K562 (cell line): Measurements from ENCODE around the gene CCL21. TPM values are rescaled to one million over a fixed set of nuclear protein-coding genes. Genes with fewer than 3 reads are reported as not detected.

Source experiments
- ATAC-seq: fragments of 200-7000 bp; cut with Tn5 transposase; 3 replicates; pipeline ENCODE4 v1.9.1; 2020; ENCODE audit warnings: moderate library complexity
- BruUV-seq: library from RNA; stranded (reverse); fragments of 400-500 nt; replicated peaks from 2 replicates; lab custom pipeline; 2021; lab: Mats Ljungman, UMichigan
- CTCF ChIA-PET: fragments of 300-600 bp; formaldehyde crosslinking; extraction: SDS; loops from one replicate; lab custom pipeline; 2021; ENCODE audit warnings: low intra/inter-chr PET ratio; lab: Yijun Ruan, JAX
- POLR2A ChIA-PET: fragments of 300-600, 350-650 bp; sonication (Branson Sonifier 250); formaldehyde crosslinking; extraction: SDS; loops from one replicate; lab custom pipeline; 2021; ENCODE audit warnings: antibody characterized with exemption, inconsistent platforms; lab: Yijun Ruan, JAX
- DNase-seq, 4 experiments: peaks; one replicate each; pipeline versions ENCODE4 v3.0.0 to v3.0.0-alpha.2; 2011 to 2018; ENCODE audit warnings: low spot score in 3 of 4, mixed read lengths in 3 of 4; ENCODE audit errors: extremely low read depth in 1 of 4
- FAIRE-seq: peaks from 2 replicates; lab custom pipeline; 2011; peaks lifted over from hg19 to GRCh38; lab: Jason Lieb, UNC
- H2AFZ ChIP-seq: 2 replicates; pipeline ENCODE4 v1.6.0; 2011; ENCODE audit warnings: low read depth, low read length, control low read depth, inconsistent platforms
- H3K27ac ChIP-seq: fragments of 200-600 bp; 3 replicates; pipeline ENCODE4 v1.8.0; 2011; ENCODE audit warnings: low read depth, mild to moderate bottlenecking, control low read depth, inconsistent platforms, low read length, moderate library complexity, mixed read lengths; ENCODE audit errors: extremely low read depth
- H3K27me3 ChIP-seq, 2 experiments: fragments of 300-600 bp in 1 of 2; 2 replicates in 1 of 2; 3 replicates in 1 of 2; pipeline versions ENCODE4 v1.6.0 to v1.8.0; 2011; ENCODE audit warnings: inconsistent platforms in 2 of 2, low read length in 2 of 2, mild to moderate bottlenecking in 1 of 2, mixed read lengths in 1 of 2, moderate library complexity in 1 of 2; ENCODE audit not compliant: control insufficient read depth in 2 of 2, insufficient read depth in 2 of 2
- H3K36me3 ChIP-seq: fragments of 300-600 bp; 3 replicates; pipeline ENCODE4 v1.8.0; 2011; ENCODE audit warnings: mild to moderate bottlenecking, low read length, inconsistent platforms; ENCODE audit not compliant: control insufficient read depth, insufficient read depth
- H3K4me1 ChIP-seq, 2 experiments: fragments of 200-600 bp in 1 of 2; replicated peaks in 1 of 2; 2 replicates in 1 of 2; 3 replicates in 1 of 2; pipeline versions ENCODE4 v1.5.1 to v1.8.0; 2011; ENCODE audit warnings: inconsistent platforms in 2 of 2, low read length in 2 of 2, mild to moderate bottlenecking in 1 of 2, mixed read lengths in 1 of 2, moderate library complexity in 1 of 2; ENCODE audit not compliant: control insufficient read depth in 2 of 2, insufficient read depth in 2 of 2
- H3K4me2 ChIP-seq: 2 replicates; pipeline ENCODE4 v1.6.1; 2011; ENCODE audit warnings: low read length, control low read depth, inconsistent platforms, mixed read lengths; ENCODE audit not compliant: insufficient read depth
- H3K4me3 ChIP-seq: fragments of 200-600 bp; sonication (generic), shearing (Covaris generic); 2 replicates; pipeline ENCODE4 v1.5.1; 2016; ENCODE audit warnings: control low read depth, inconsistent platforms
- H3K79me2 ChIP-seq: fragments of 200-600 bp; 3 replicates; pipeline ENCODE4 v1.8.0; 2011; ENCODE audit warnings: low read length, inconsistent platforms; ENCODE audit not compliant: control insufficient read depth, insufficient read depth
- H3K9ac ChIP-seq, 2 experiments: 2 replicates each; pipeline versions ENCODE4 v1.6.0 to v1.6.1; 2011; ENCODE audit warnings: low read depth in 2 of 2, low read length in 2 of 2, control low read depth in 1 of 2, inconsistent platforms in 1 of 2, mild to moderate bottlenecking in 1 of 2, mixed read lengths in 1 of 2; ENCODE audit not compliant: insufficient read depth in 1 of 2
- H3K9me1 ChIP-seq: one replicate; pipeline ENCODE4 v1.6.0; 2011; ENCODE audit warnings: inconsistent platforms, mild to moderate bottlenecking, low read length, moderate library complexity; ENCODE audit not compliant: control insufficient read depth, insufficient read depth
- H3K9me3 ChIP-seq: replicated peaks from 2 replicates; pipeline ENCODE4 v1.5.1; 2011; ENCODE audit warnings: low read depth, low read length, inconsistent platforms; ENCODE audit not compliant: control insufficient read depth, insufficient read depth
- H4K20me1 ChIP-seq: replicated peaks from 2 replicates; pipeline ENCODE4 v1.6.1; 2011; ENCODE audit warnings: low read length, inconsistent platforms, mixed read lengths; ENCODE audit not compliant: control insufficient read depth, insufficient read depth
- CBFA2T2 ChIP-seq: fragments of 450-650 bp; conservative IDR thresholded peaks from 2 replicates; pipeline ENCODE4 v1.6.1; 2017; ENCODE audit warnings: mild to moderate bottlenecking
- CHD1 ChIP-seq: fragments of 200-600 bp; sonication (generic); IDR thresholded peaks from one replicate; pipeline ENCODE4 v1.6.1; 2012; ENCODE audit warnings: mild to moderate bottlenecking, moderate library complexity, low read length, inconsistent platforms
- FOXP4 ChIP-seq: sonication (generic); formaldehyde crosslinking; IDR thresholded peaks from 2 replicates; pipeline ENCODE4 v1.8.0; 2022; ENCODE audit warnings: mild to moderate bottlenecking, missing genetic modification reagents, borderline replicate concordance
- HMGN3 ChIP-seq: IDR thresholded peaks from 2 replicates; pipeline ENCODE4 v1.6.1; 2011; ENCODE audit warnings: borderline replicate concordance, low read depth, mild to moderate bottlenecking, mixed read lengths, low read length; ENCODE audit not compliant: insufficient read length; ENCODE audit errors: extremely low read depth
- MCM7 ChIP-seq, 2 experiments: fragments of 450-650 bp; IDR thresholded peaks; 2 replicates each; pipeline ENCODE4 v1.6.1; 2016 to 2018
- NKRF ChIP-seq: fragments of 450-650 bp; IDR thresholded peaks from 2 replicates; pipeline ENCODE4 v1.6.1; 2016; ENCODE audit warnings: borderline replicate concordance
- SMARCC2 ChIP-seq: fragments of 450-650 bp; IDR thresholded peaks from 2 replicates; pipeline ENCODE4 v1.6.1; 2017; ENCODE audit warnings: antibody characterized with exemption, moderate library complexity, mild to moderate bottlenecking, low read depth
- WGBS: fragments of 100-300 bp; shearing (Covaris generic); methylation state at CpG from one replicate; pipeline ENCODE4 v1.1.6; 2016; ENCODE audit warnings: low coverage, mixed read lengths; ENCODE audit not compliant: insufficient coverage; ENCODE audit errors: missing lambda C conversion rate; 5-methylcytosine and 5-hydroxymethylcytosine counted together
- in situ Hi-C: fragments of 300-500 bp; cut with MboI; formaldehyde crosslinking; loops from 4 replicates; pipeline ENCODE4 v1.15.0; 2018; ENCODE audit warnings: inconsistent platforms, mixed read lengths
- intact Hi-C: fragments of 100-400 bp; cut with micrococcal nuclease; formaldehyde crosslinking; loops from 2 replicates; pipeline ENCODE4 v1.14.2; 2022
- polyA plus RNA-seq, 8 experiments: library from polyadenylated mRNA; depleted of rRNA in 4 of 8; stranded (reverse) in 5 of 8; unstranded in 3 of 8; fragments of >200 nt; fragmentation: Nextera tagmentation in 2 of 8; fragmentation: Illumina TruSeq in 1 of 8; extraction: Ambion mirVana in 2 of 8; extraction: Trizol in 1 of 8; gene quantifications; 2 replicates each; pipeline versions ENCODE4 v1.2.1 to v1.2.3, GENCODE V29; 2011 to 2014; ENCODE audit warnings: inconsistent platforms in 1 of 8, missing spikeins in 1 of 8
- total RNA-seq, 7 experiments: library from RNA; depleted of rRNA in 6 of 7; stranded (reverse); fragments of >200 nt in 6 of 7; fragmentation: Illumina TruSeq in 2 of 7; extraction: Trizol in 2 of 7; gene quantifications; 2 replicates each; pipeline versions ENCODE4 v1.2.1 to v1.2.3, GENCODE V29; 2011 to 2021; ENCODE audit warnings: low replicate concordance in 1 of 7

CCL21 gene
- total and polyA plus RNA-seq, 9 of the 15 experiments (the other 6 are each of a cell fraction or from before 2014, with no cell fraction given), result not detected

- Histone ChIP-seq H3K9me3 (no peaks in the 10 kb centered on the region), H3K9ac (no peak overlapping the region), H3K79me2 (no peaks in the 10 kb centered on the region), H3K9me1 (no peaks in the 10 kb centered on the region)
- ATAC-seq, result no peak
- intact Hi-C loops, result no loop called here
- TF ChIP-seq CBFA2T2, result no peak
- no peak for TF ChIP-seq MCM7 (IDR thresholded peaks at IDR 0.05)
- no peak for TF ChIP-seq FOXP4 (CRISPR knock-in tag)
- TF ChIP-seq, all 486 proteins: peak for 0
- no peak overlapping the region for H3K27ac ChIP-seq
- no peaks in the 10 kb centered on the region for H3K27me3 ChIP-seq
- CTCF ChIA-PET, result no interaction called here
- H3K36me3 ChIP-seq, result no peaks in the 10 kb centered on the region
- FAIRE-seq (no peak), DNase-seq (no peak)
- H3K4me3 ChIP-seq, result no peak overlapping the region
- H3K4me2 ChIP-seq, result no peak overlapping the region
- POLR2A ChIA-PET, result no interaction called here
- BruUV-seq, result no TSS peak
- no peaks in the 10 kb centered on the region for H3K4me1 ChIP-seq
- no peak overlapping the region for H2AFZ ChIP-seq
- H4K20me1 ChIP-seq, result no peaks in the 10 kb centered on the region
- in situ Hi-C loops, result no loop called here
- WGBS, result 0% methylated on average over 2 of the region's 2 CpGs
Observed at GRCh38 chr9:34732886-34733285, 22.9 kb upstream of the CCL21 start.

GRCh38 chr9:34732478-34732877, 22.5 kb upstream of the CCL21 start:
- Histone ChIP-seq H3K79me2 (no peaks in the 10 kb centered on the region), H4K20me1 (no peaks in the 10 kb centered on the region), H2AFZ (no peak overlapping the region), H3K4me2 (no peak overlapping the region), H3K27me3 (no peaks in the 10 kb centered on the region), H3K4me1 (no peaks in the 10 kb centered on the region), H3K9me3 (no peaks in the 10 kb centered on the region), H3K9me1 (no peaks in the 10 kb centered on the region), H3K27ac (no peak overlapping the region), H3K36me3 (no peaks in the 10 kb centered on the region), H3K4me3 (no peak overlapping the region), H3K9ac (no peak overlapping the region)
- 0% methylated on average over 1 of the region's 1 CpG for WGBS
- ATAC-seq, result no peak
- FAIRE-seq, result no peak
- no peak for DNase-seq
- ChIA-PET POLR2A (no interaction called here), CTCF (no interaction called here)
- intact Hi-C loops (no loop called here), in situ Hi-C loops (no loop called here)
- BruUV-seq, result no TSS peak
- TF ChIP-seq NKRF, result no peak
- TF ChIP-seq CHD1, result no peak
- no peak for TF ChIP-seq SMARCC2
- TF ChIP-seq HMGN3, result no peak
